RWPE1 (cell line): ENCODE measurements around the gene CREBZF.
A peak's percentile ranks its signal among the peaks of the same experiment; 100 is the strongest.

Experiments used
- CTCF ChIA-PET: fragments of 350-600 bp; sonication (Branson Sonifier 250); formaldehyde crosslinking; extraction: SDS; loops from one replicate; lab custom pipeline; 2021; lab: Yijun Ruan, JAX
- POLR2A ChIA-PET: fragments of 400-600 bp; formaldehyde crosslinking; extraction: SDS; loops from one replicate; lab custom pipeline; 2020; ENCODE audit warnings: antibody characterized with exemption; ENCODE audit not compliant: low non-redundant PET; lab: Yijun Ruan, JAX
- DNase-seq: peaks from one replicate; pipeline ENCODE4 v3.0.0; 2012; ENCODE audit warnings: low spot score
- H3K27ac ChIP-seq: fragments of 450-650 bp; 2 replicates; pipeline ENCODE4 v1.5.1; 2017
- CTCF ChIP-seq: fragments of 450-650 bp; conservative IDR thresholded peaks from 2 replicates; pipeline ENCODE4 v1.5.1; 2017; ENCODE audit warnings: low read depth, mild to moderate bottlenecking

CREBZF gene

GRCh38 chr11:85699957-85700741, 35.2 kb upstream of the CREBZF start:
- ChIA-PET POLR2A (no interaction called here), CTCF (interaction anchor here (0.5 to 0.6 kb wide), 2 partner anchors 76 to 1104 kb away, joined by 3 to 4 read pairs; no protein-coding TSS in a partner anchor)
- DNase-seq: no peak
- no peak overlapping the region for H3K27ac ChIP-seq
- no peak for TF ChIP-seq CTCF

GRCh38 chr11:85698195-85698594, 33.3 kb upstream of the CREBZF start:
- no peak for DNase-seq
- no peak for TF ChIP-seq CTCF
- ChIA-PET POLR2A (no interaction called here), CTCF (no interaction called here)
- no peak overlapping the region for H3K27ac ChIP-seq

- no peak for DNase-seq
- no peak overlapping the region for H3K27ac ChIP-seq
- no peak for TF ChIP-seq CTCF
- ChIA-PET CTCF (no interaction called here), POLR2A (no interaction called here)
Measured at GRCh38 chr11:85697747-85698146, 32.8 kb upstream of the CREBZF start.

- POLR2A ChIA-PET: no interaction called here
- no peak for DNase-seq
- no peak overlapping the region for H3K27ac ChIP-seq
- TF ChIP-seq CTCF: no peak
- CTCF ChIA-PET: interaction anchor here (1.0 to 1.4 kb wide), 3 partner anchors 10 to 297 kb away, joined by 3 to 4 read pairs (median 3); no protein-coding TSS in a partner anchor
Measured at GRCh38 chr11:85695546-85695945, 30.6 kb upstream of the CREBZF start.

GRCh38 chr11:85694385-85694980, 29.6 kb upstream of the CREBZF start:
- CTCF ChIA-PET: interaction anchor here (0.8 to 1.4 kb wide), 4 partner anchors 9 to 298 kb away, joined by 3 to 5 read pairs (median 4); no protein-coding TSS in a partner anchor
- DNase-seq: peak; percentile 39
- TF ChIP-seq CTCF: peak; percentile 52
- H3K27ac ChIP-seq: no peak overlapping the region
- POLR2A ChIA-PET: no interaction called here

- POLR2A ChIA-PET: no interaction called here
- no peak for TF ChIP-seq CTCF
- CTCF ChIA-PET: interaction anchor here (0.6 to 0.9 kb wide), 2 partner anchors 9 to 169 kb away, joined by 3 read pairs; no protein-coding TSS in a partner anchor
- DNase-seq: no peak
- H3K27ac ChIP-seq: no peak within 1 kb of the TSS
Measured at GRCh38 chr11:85685820-85686459, 21.0 kb upstream of the CREBZF start, which contains the start of gene CCDC89. Gene CCDC89 (minus strand): TSS chr11:85686195. CDS start chr11:85686130, 65 bp downstream.
